GM10847 (cell line): Measurements from ENCODE around the gene FAM170A.

Experiments used
- POLR2A ChIP-seq: IDR thresholded peaks from 2 replicates; pipeline ENCODE4 v1.6.1; 2011; ENCODE audit not compliant: insufficient read length; ENCODE audit errors: extremely low read depth

The FAM170A gene

DNA sequence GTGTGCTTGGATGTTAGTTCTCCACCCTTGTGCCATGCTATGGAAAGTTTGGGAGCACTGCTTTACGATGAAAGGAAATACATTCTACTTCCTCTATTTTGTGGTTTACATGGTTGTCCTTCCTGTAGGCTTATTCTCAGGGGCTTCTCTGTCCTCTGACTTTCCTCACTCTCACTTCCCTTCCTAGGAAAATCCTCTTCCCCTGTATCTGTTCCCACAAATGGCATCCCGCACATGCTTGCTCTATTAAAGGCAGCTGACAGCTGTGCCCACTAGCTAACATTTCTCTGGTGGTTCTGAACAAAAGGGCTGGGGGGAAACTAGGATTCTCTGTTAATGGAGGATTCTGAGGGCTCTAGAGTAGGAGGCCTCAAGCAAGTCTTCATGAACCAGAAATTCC lies 52.4 kb downstream of the FAM170A start:
- no peak for TF ChIP-seq POLR2A

DNA sequence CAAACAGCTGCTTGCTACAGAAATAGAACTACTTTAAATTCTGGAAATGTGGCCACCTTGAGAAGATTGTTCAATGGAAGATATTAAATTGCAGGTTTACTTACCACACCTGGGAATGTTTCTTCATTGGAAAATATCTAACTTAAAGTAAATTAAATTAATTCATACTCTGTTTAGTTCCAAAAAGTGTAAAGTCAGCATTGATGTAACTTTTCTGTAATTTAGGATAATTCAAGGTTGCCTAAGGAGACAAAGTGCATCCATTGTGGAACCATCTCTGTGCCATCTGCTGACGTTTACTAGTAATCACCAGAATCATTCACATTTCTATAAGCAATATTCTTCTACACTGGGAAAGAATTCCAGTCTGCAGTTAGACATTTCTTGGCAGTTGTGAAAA lies 53.0 kb downstream of the FAM170A start:
- no peak for TF ChIP-seq POLR2A
